ENCODE data around the gene CREB3L1. TPM values are rescaled to one million over a fixed set of nuclear protein-coding genes. Genes with fewer than 3 reads are reported as not detected.

CREB3L1 gene
- total RNA-seq, 1 experiment from 2014 or later = 3.3 TPM

GRCh38 chr11:46252373-46252914, 25.0 kb upstream of the CREB3L1 start:
- H2BK120ac ChIP-seq (ENCODE audit: low read depth, low read length, poor library complexity, severe bottlenecking) = no peak overlapping the region
- H2BK5ac ChIP-seq (ENCODE audit: insufficient read length, low read length) = no peak overlapping the region
- no peaks in the 10 kb centered on the region for H3K9me3 ChIP-seq (ENCODE audit: control insufficient read depth, low read depth, low read length)
- H4K91ac ChIP-seq (ENCODE audit: insufficient read length, low read depth, low read length) = no peak overlapping the region
- no peak overlapping the region for H2BK20ac ChIP-seq (ENCODE audit: low read depth, low read length, poor library complexity, severe bottlenecking)
- Mint-ChIP-seq H3K36me3 (ENCODE audit: insufficient read depth in 1 of 3, low read depth in 3 of 3) (no peaks in the 10 kb centered on the region), H3K4me1 (peaks cover 26 to 30% of the 10 kb centered on the region in 2 experiments), H3K27ac (peak overlapping the region in 1 of 3 experiments; percentile 33; a peak in 1 of 7 replicates), H3K4me3 (no peak overlapping the region), H3K27me3 (ENCODE audit: low read depth) (peaks cover 5% of the 10 kb centered on the region), H3K9me3 (no peaks in the 10 kb centered on the region; a peak in 1 of 5 replicates)
- H4K8ac ChIP-seq (replicated peaks; ENCODE audit: insufficient read length, low read depth, low read length) = no peak overlapping the region
- no peaks in the 10 kb centered on the region for H3K27me3 ChIP-seq (ENCODE audit: insufficient read depth, low read length)
- H2AK5ac ChIP-seq (ENCODE audit: insufficient read length, low read length) = no peak overlapping the region
- H3K4me2 ChIP-seq (ENCODE audit: insufficient read depth, insufficient read length, low read length) = no peak overlapping the region
- H3K27ac ChIP-seq (ENCODE audit: insufficient read length, low read depth, low read length) = no peak overlapping the region
- no peak overlapping the region for H2BK12ac ChIP-seq (ENCODE audit: insufficient read length, low read depth, low read length)
- no peak overlapping the region for H2BK15ac ChIP-seq (ENCODE audit: low read depth, low read length)
- H3K23ac ChIP-seq (ENCODE audit: insufficient read length, low read depth, low read length) = no peak overlapping the region
- H3K79me1 ChIP-seq (ENCODE audit: insufficient read depth, low read depth, low read length, poor library complexity, severe bottlenecking) = no peaks in the 10 kb centered on the region
- no peak overlapping the region for H3K56ac ChIP-seq (ENCODE audit: insufficient read length, low read depth, low read length)
- H4K5ac ChIP-seq (ENCODE audit: insufficient read length, low read depth, low read length) = no peak overlapping the region
- H3K23me2 ChIP-seq (ENCODE audit: insufficient read length, low read depth, low read length, poor library complexity, severe bottlenecking) = no peaks in the 10 kb centered on the region
- no peaks in the 10 kb centered on the region for H4K20me1 ChIP-seq (ENCODE audit: control insufficient read depth, insufficient read depth, insufficient read length)
- no peak for TF ChIP-seq CTCF (conservative IDR thresholded peaks at IDR 0.05)
- no peak overlapping the region for H3T11ph ChIP-seq (ENCODE audit: low read length)
- H3K14ac ChIP-seq (ENCODE audit: insufficient read depth, low read length) = no peak overlapping the region
- peak; percentile 15 for DNase-seq
- H3K4ac ChIP-seq (ENCODE audit: low read depth, low read length) = no peak overlapping the region
- WGBS (ENCODE audit: extremely low coverage, insufficient read length, low lambda C conversion rate) = no CpG with 5 or more reads among the region's 10 CpGs
- no peaks in the 10 kb centered on the region for H3K79me2 ChIP-seq (ENCODE audit: insufficient read depth, low read length)
- peaks cover 3% of the 10 kb centered on the region for H3K4me1 ChIP-seq (ENCODE audit: insufficient read depth, low read length)
- no peak overlapping the region for H3K9ac ChIP-seq (ENCODE audit: extremely low read depth, insufficient read length, low read length)
- no peak overlapping the region for H2AFZ ChIP-seq (ENCODE audit: low read length)
- H3K18ac ChIP-seq (ENCODE audit: insufficient read length, low read depth, low read length) = no peak overlapping the region
